Thyroid gland (tissue), 4 donors: ENCODE measurements around the gene CCDC15.

Experiments used
- POLR2A ChIP-seq, 2 donors: fragments of 450-650 bp; IDR thresholded peaks; one replicate each; pipeline ENCODE4 v1.6.1; 2017; ENCODE audit warnings: antibody characterized with exemption in 2 of 2, mild to moderate bottlenecking in 2 of 2, moderate library complexity in 1 of 2
- TF ChIP-seq, protein P1 (sequence below), 6 experiments: fragments of 200-600 bp in 3 of 6; fragments of 450-650 bp in 3 of 6; sonication (generic) in 3 of 6; IDR thresholded peaks; one replicate each; pipeline ENCODE4 v1.5.1; 2016 to 2019; ENCODE audit warnings: antibody characterized with exemption in 6 of 6, mild to moderate bottlenecking in 2 of 6, inconsistent platforms in 1 of 6, moderate library complexity in 1 of 6

DNA sequence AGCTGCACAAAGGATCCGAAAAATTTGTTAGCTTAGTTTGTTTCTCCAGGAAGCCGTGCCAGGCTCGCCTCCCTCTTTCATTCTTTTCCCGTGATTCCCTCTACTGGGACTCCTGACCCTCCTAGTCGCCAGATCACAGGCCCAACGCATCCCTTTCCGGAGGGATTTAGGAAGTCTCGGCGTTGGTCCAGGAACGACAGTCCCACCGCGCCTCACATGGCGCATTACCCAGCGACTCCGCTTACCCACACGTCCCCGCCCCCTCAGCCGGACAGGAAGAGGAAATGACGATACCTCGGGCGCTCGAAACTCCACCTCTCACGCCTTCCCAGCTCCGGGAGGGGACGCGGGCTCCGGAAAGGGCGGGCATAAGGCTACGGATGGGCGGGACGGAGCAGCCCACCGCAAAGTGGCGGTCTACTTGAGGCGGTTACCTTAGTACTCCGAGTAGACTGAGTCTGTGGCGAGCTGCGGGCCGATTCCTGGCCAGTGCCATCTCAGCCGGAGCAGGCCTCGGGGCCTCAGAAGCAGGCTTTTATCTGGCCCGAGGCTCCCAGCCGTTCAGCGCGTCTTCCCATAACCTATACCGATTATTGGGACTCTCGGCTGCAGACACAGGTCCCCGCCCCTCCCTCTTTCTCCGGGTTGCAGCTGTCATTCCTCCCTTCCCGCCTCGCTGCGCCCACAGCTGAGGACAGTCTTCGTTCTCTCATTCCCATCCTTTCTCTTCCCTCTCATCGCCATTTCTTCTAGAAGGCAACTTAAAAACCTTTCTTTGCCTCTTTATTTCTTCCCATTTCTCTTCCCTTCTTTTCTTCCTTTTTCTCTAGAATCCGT, at the start of gene CCDC15:
- TF ChIP-seq POLR2A (IDR thresholded peaks at IDR 0.05), result peak in 1 of 2 donors; percentile 83
- TF ChIP-seq, protein P1, sequence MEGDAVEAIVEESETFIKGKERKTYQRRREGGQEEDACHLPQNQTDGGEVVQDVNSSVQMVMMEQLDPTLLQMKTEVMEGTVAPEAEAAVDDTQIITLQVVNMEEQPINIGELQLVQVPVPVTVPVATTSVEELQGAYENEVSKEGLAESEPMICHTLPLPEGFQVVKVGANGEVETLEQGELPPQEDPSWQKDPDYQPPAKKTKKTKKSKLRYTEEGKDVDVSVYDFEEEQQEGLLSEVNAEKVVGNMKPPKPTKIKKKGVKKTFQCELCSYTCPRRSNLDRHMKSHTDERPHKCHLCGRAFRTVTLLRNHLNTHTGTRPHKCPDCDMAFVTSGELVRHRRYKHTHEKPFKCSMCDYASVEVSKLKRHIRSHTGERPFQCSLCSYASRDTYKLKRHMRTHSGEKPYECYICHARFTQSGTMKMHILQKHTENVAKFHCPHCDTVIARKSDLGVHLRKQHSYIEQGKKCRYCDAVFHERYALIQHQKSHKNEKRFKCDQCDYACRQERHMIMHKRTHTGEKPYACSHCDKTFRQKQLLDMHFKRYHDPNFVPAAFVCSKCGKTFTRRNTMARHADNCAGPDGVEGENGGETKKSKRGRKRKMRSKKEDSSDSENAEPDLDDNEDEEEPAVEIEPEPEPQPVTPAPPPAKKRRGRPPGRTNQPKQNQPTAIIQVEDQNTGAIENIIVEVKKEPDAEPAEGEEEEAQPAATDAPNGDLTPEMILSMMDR (IDR thresholded peaks at IDR 0.05), result no peak
